ENCODE results near the gene SH3GLB2.

Gene SH3GLB2

GRCh38 chr9:129023036-129023907 is 4.9 kb downstream of the SH3GLB2 start:
- no peak for DNase-seq (ENCODE audit: insufficient read length, low spot score)
- FAIRE-seq = no peak

DNA sequence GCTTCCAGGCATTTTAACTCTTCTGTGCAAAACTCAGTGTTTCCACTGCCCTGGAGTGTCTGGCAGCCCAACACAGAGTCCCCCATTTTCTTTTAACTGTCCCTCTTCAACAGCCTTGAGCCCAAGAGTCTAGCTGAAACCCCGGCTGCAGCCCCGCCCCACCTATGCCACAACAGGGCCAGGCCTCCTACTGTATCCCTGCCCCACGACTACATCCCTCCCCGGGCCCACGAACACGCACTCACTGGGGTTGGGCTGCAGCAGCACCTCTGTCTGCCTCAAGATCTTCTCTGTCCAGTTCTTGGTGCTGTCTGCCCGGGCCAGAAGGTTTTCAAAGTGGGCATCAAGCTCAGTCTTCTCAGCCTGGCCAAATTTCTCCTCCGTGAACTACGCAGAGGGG is 6.1 kb downstream of the SH3GLB2 start:
- FAIRE-seq (no peak), DNase-seq (ENCODE audit: insufficient read length, low spot score) (no peak)

GRCh38 chr9:129021091-129021490 is 7.0 kb downstream of the SH3GLB2 start:
- DNase-seq (ENCODE audit: insufficient read length, low spot score) (peak; percentile 82), FAIRE-seq (no peak)

DNA sequence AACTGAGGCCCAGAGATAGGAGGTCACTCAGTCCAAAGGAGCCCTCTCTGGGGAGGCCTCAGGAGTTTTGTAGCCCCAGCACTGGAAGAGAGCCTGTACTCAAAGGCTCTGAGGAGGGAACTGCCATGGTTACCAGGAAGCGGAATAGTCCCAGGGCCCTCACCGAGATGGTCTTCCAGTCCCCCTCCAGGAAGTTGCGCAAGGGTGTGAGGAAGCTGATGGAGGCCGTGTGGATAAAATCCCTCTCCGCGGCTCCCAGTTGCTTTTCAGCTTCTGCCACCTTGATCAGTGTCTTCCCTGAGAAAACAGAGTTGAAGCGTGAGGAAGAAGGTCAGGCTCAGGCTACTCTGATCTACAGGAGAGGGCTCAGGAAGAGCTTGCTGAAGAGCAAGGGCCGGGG is 13.5 kb downstream of the SH3GLB2 start:
- DNase-seq (ENCODE audit: insufficient read length, low spot score) (no peak), FAIRE-seq (no peak)

DNA sequence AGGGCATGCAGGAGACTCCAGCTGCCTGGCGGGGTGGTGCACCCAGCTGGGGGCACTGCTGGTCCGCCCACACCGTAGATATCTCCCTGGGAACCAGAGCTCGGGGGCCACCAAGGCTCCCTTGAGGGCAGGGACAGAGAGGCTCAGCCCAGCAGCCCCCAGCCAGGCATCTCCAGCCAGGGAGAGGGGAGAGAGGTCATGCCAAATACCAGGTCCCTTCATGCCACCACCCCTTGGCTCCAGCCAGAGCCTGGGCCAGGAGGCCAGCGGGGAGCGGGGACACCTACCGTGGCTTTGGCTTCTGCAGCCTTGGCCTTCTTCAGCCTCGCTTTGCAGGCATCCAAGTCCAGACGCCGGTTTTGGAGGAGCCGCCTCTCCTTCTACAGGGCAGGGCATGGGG is 14.0 kb downstream of the SH3GLB2 start:
- FAIRE-seq (no peak), DNase-seq (ENCODE audit: insufficient read length, low spot score) (no peak)

DNA sequence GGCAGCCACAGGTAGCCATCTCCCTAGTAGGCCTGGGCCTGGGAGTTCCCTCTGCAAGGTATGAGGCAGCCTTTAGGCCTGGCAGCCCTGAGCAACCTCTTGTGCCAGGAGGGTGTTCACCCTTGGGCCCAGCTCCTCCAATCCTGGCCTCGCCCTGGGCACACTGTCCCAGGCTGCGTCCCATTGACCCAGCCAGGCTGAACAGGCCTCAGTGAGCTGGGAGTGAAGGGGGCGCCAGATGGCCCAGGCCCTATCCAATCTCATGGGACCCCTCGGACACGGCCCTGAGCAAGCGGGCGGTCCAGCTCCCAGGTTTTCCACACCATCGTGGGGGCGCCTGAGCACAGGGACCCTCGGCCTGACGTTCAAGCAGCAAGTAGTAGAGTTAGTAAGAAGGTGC is 14.5 kb downstream of the SH3GLB2 start:
- DNase-seq (ENCODE audit: insufficient read length, low spot score) (no peak), FAIRE-seq (no peak)

GRCh38 chr9:129012893-129013448 is 15.2 kb downstream of the SH3GLB2 start:
- no peak for FAIRE-seq
- DNase-seq (ENCODE audit: insufficient read length, low spot score) = no peak

- FAIRE-seq = no peak
- DNase-seq (ENCODE audit: insufficient read length, low spot score) = no peak
Measured at GRCh38 chr9:129012343-129012742, 15.8 kb downstream of the SH3GLB2 start.

DNA sequence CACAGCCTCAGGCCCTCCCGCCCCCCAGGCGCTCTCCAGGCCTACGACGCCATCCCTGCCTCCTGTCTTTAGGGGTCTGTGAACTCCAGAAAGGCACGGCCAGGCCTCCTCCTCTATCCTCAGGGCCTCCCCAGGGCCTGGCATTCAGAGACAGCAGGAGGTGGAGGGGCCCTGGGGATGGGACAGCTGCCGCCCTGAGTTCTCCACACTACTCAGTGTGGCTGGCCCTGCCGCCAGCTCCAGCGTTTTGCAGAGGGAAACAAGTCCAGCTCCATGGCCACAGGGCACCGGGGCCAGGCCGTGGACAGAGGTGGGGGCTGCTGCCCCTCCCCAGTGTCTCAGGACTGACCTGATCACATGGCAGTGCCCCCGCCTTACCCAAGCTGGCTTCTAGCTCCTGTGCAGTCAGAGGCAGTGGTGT is 16.4 kb downstream of the SH3GLB2 start:
- DNase-seq (ENCODE audit: insufficient read length, low spot score) = no peak
- no peak for FAIRE-seq

- FAIRE-seq (no peak), DNase-seq (ENCODE audit: insufficient read length, low spot score) (no peak)
Measured at GRCh38 chr9:129011170-129011569, 17.0 kb downstream of the SH3GLB2 start.

DNA sequence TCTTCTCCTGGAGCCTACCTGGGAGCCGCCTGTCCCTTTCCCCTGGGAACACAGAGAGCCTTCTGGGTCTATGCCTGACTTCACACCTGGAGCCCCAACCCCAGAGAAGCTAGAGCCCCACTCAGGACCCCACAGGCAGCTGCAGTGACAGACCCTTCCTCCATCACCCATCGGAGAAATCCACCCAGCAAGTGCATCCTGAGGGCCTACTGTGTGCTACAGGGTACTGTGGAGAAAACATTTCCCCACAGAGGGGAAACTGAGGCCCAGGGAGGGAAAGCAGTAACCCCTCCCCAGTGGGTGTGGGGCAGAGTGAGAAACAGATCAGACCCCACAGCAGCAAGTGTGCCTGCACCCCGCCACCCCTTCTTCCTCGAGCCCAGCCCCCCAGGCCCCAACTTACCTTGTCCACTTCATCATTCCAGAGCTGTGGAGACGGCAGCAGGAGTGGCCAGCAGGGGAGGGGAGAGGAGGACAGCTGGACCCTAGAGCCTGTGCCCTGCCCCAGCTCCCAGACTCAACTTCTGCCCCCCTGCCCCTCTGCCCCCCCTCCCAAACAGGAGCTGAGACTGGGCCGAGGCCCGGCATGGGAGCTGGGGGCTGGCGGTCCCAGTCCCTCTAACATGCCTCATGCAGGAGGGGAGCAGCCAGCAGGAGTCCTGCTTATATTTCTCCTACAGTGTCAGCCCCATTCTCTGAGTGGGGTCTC is 17.7 kb downstream of the SH3GLB2 start:
- DNase-seq (ENCODE audit: insufficient read length, low spot score) = no peak
- no peak for FAIRE-seq

DNA sequence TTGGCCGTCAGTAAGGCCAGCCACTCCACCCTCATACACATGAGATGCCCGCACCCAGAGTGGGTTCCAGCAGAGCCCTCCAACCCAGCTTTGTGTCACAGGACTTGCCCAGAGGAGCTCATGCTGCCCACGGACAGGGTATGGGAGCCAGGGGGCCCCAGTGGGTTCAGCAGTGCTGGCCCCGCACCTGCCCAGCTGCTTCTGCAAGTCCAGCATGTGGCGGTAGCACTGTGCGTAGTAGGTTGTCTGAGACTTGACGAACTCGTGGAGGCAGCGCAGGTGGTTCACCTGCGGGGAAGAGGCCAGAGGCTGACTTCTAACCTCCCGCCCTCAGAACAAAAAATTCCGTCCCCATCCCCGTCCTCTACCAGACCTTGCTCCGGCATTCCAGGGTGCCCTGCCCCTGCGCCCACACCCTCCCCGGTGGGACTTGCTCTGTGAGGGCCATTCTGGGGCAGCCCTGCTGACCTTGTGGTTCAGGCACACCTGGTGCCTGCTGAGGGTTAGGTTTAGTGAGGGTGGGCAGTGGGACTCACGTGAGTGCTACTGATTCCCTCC is 18.5 kb downstream of the SH3GLB2 start:
- DNase-seq (ENCODE audit: insufficient read length, low spot score) = no peak
- no peak for FAIRE-seq

- FAIRE-seq (no peak), DNase-seq (ENCODE audit: insufficient read length, low spot score) (no peak)
Measured at GRCh38 chr9:129008986-129009583, 19.0 kb downstream of the SH3GLB2 start.

DNA sequence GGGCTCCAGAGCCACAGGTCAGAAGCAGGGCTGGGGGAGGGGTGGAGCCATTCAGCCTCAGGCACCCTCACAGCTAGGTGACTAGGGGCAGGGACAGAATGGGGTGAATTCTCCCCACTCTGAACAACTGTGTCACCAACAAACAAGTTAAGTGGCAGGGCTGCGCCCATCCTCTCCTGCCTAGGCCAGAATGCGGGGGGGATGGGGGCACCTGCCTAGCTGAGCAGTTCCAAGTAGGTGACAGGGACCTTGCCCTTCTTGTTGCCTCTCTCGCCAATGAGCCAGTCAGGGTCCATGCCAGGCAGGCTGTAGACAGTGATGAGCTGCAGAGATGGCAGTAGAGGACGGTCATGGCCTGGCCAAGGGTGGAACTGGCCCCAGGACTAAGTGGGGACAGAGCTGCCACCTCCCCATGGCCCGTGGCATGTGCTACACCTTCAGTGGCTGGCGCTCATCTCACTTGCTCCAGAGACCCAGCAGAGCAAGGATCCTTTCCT is 19.6 kb downstream of the SH3GLB2 start:
- no peak for FAIRE-seq
- DNase-seq (ENCODE audit: insufficient read length, low spot score) = no peak

DNA sequence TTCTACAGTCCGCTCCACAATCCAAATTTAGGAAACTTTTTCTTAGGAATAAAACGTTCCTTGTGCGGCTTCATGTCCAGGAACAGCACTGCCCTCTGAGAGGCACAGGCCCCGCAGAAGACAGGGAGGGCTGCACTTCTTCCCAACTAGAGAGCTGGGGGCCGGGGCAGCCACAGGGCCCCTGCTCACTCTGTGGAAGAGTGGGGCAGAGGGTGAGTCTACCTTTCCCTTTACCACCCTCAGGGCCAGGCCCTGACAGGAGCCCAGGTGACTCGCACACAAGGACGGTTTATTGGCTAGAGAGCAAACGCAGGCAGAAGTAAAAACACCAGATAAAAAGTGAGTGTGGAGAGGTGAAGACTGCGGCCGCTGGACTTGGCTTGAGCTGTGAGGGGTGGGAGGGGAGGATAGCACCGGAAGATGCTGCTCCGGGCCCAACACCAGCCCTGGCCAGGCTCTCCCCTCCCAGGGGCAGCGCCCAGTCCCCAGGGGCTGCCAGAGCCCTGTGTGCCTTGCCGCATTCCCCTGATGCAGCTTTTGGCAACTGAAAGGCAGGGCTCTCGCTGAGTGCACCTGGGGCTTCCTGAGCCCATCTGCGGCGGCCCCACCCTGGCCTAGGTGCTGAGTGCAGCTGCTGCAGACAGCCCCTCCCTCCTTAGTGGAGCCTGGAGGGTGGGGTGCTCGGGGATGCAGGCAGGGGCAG is 20.2 kb downstream of the SH3GLB2 start:
- FAIRE-seq = no peak

GRCh38 chr9:129007035-129007765 is 20.9 kb downstream of the SH3GLB2 start:
- DNase-seq (ENCODE audit: insufficient read length, low spot score) (no peak), FAIRE-seq (no peak)

More for the DNA sequence above, 20.2 kb downstream of the SH3GLB2 start:
- DNase-seq (ENCODE audit: insufficient read length, low spot score) = no peak

DNA sequence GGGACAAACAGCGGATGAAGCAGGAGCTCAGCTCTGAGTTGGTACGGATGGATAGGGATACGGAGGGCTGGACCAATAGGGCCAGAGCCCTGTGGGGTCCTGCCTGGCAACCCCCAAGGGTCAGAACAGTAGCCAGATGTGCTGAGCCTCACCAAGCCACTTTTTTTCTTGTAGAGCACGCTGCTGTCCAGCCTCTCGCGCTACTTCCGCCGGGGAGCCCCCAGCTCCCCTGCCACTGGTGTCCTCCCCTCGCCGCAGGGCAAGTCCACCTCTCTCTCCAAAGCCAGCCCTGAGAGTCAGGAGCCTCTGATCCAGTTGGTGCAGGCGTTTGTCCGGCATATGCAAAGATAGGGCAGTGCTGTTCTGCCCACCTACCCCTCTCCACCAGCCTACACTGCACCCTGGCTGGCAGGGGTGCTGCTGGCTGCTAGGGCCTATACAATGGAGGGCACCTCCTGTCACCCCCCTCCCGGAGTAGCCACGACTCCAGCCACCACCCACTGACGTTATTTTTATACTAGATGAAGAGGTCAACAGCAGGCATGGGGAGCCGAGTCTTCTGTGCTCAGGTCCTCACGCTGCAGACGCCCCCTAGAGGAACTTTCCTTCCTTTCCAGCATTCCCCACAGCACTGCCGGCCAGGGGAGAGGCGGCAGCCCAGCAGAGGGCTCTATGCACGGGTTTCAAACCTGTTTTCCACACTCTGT is 21.6 kb downstream of the SH3GLB2 start:
- DNase-seq (ENCODE audit: insufficient read length, low spot score) = peak; percentile 81
- peak; percentile 83 for FAIRE-seq

DNA sequence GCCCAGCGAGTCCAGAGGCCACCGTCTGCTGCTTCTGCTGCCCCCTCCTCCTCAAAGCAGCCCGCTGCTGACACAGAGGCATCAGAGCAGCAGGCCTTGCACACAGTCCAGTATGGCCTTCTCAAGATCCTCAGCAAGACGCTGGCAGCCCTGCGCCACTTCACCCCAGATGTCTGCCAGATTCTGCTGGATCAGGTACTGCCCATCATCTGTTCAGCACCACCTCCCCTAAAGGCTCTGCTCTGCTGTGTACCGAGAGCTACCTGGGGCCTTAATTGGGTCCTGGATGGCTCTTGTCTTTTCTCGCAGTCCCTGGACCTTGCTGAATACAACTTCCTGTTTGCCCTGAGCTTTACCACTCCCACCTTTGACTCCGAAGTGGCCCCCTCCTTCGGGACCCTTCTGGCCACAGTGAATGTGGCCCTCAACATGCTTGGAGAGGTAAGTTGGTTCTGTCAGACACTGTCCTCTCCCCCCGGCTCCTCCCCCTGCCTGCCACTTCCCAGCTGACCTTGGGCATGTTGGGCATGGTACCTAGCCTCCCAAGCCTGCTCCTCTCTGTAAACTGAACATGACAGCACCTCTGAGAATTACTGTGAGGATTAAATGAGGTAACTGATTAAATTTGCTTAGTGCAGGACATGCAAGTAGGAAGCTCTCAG is 22.7 kb downstream of the SH3GLB2 start:
- DNase-seq (ENCODE audit: insufficient read length, low spot score) = no peak
- FAIRE-seq = no peak
